GM12891 (cell line): ENCODE results near the gene FBL.

Source experiments
- DNase-seq: peaks from one replicate; pipeline ENCODE4 v3.0.0; 2011; ENCODE audit warnings: low spot score; ENCODE audit not compliant: insufficient read length
- FAIRE-seq: peaks from 2 replicates; lab custom pipeline; 2011; peaks lifted over from hg19 to GRCh38; lab: Jason Lieb, UNC
- PAX5 ChIP-seq: IDR thresholded peaks from 2 replicates; pipeline ENCODE4 v1.6.1; 2011; ENCODE audit warnings: low read length, moderate library complexity, mild to moderate bottlenecking; ENCODE audit not compliant: insufficient read depth, severe bottlenecking
- POLR2A ChIP-seq: IDR thresholded peaks from 2 replicates; pipeline ENCODE4 v1.6.1; 2011; ENCODE audit warnings: low read depth, low read length, control low read depth
- POLR2AphosphoS5 ChIP-seq: IDR thresholded peaks from 2 replicates; pipeline ENCODE4 v1.6.1; 2011; ENCODE audit warnings: low read depth, low read length, control low read depth
- POU2F2 ChIP-seq: IDR thresholded peaks from 2 replicates; pipeline ENCODE4 v1.6.1; 2011; ENCODE audit warnings: low read depth, mild to moderate bottlenecking, control low read depth, low read length, moderate library complexity
- SPI1 ChIP-seq: IDR thresholded peaks from 2 replicates; pipeline ENCODE4 v1.6.1; 2011; ENCODE audit warnings: low read depth, low read length, control low read depth
- TAF1 ChIP-seq: IDR thresholded peaks from 2 replicates; pipeline ENCODE4 v1.6.1; 2011; ENCODE audit warnings: low read depth, low read length, control low read depth

FBL gene

GRCh38 chr19:39867952-39868351 is 21.8 kb upstream of the FBL start:
- no peak for TF ChIP-seq POLR2A
- no peak for TF ChIP-seq POLR2AphosphoS5
- TF ChIP-seq POU2F2: no peak
- TF ChIP-seq SPI1: no peak
- no peak for TF ChIP-seq TAF1
- DNase-seq (no peak), FAIRE-seq (no peak)

- no peak for DNase-seq
- no peak for FAIRE-seq
- TF ChIP-seq SPI1 (no peak), POLR2AphosphoS5 (no peak), POU2F2 (no peak), TAF1 (no peak), PAX5 (no peak), POLR2A (no peak)
Observed at GRCh38 chr19:39867133-39867532, 21.0 kb upstream of the FBL start.

GRCh38 chr19:39865953-39866352 is 19.8 kb upstream of the FBL start:
- DNase-seq: no peak
- no peak for FAIRE-seq

GRCh38 chr19:39865186-39865585 is 19.0 kb upstream of the FBL start:
- no peak for FAIRE-seq
- DNase-seq: no peak
- TF ChIP-seq SPI1 (no peak), PAX5 (no peak), TAF1 (no peak), POLR2A (no peak), POU2F2 (no peak), POLR2AphosphoS5 (no peak)

More at GRCh38 chr19:39865953-39866352, 19.8 kb upstream of the FBL start:
- TF ChIP-seq PAX5: no peak
- no peak for TF ChIP-seq POLR2A
- no peak for TF ChIP-seq POU2F2
- no peak for TF ChIP-seq TAF1
- TF ChIP-seq SPI1: no peak
- no peak for TF ChIP-seq POLR2AphosphoS5

GRCh38 chr19:39864118-39864517 is 17.9 kb upstream of the FBL start:
- no peak for DNase-seq
- FAIRE-seq: no peak
- TF ChIP-seq POLR2AphosphoS5 (no peak), POU2F2 (no peak), PAX5 (no peak), SPI1 (no peak), TAF1 (no peak), POLR2A (no peak)

GRCh38 chr19:39858541-39858940 is 12.4 kb upstream of the FBL start:
- TF ChIP-seq SPI1 (no peak), TAF1 (no peak), PAX5 (no peak), POLR2AphosphoS5 (no peak), POLR2A (no peak), POU2F2 (no peak)
- FAIRE-seq (no peak), DNase-seq (no peak)

GRCh38 chr19:39852882-39853281 is 6.7 kb upstream of the FBL start:
- no peak for DNase-seq
- no peak for FAIRE-seq

GRCh38 chr19:39850892-39851291 is 4.7 kb upstream of the FBL start:
- DNase-seq: no peak
- FAIRE-seq: no peak
- no peak for TF ChIP-seq POLR2AphosphoS5
- no peak for TF ChIP-seq TAF1
- no peak for TF ChIP-seq PAX5
- no peak for TF ChIP-seq POU2F2
- no peak for TF ChIP-seq SPI1
- no peak for TF ChIP-seq POLR2A

More at GRCh38 chr19:39852882-39853281, 6.7 kb upstream of the FBL start:
- no peak for TF ChIP-seq POLR2A
- TF ChIP-seq TAF1: no peak
- TF ChIP-seq POLR2AphosphoS5: no peak
- TF ChIP-seq POU2F2: no peak
- TF ChIP-seq PAX5: no peak
- TF ChIP-seq SPI1: no peak

GRCh38 chr19:39848392-39848791 is 2.2 kb upstream of the FBL start:
- DNase-seq: no peak
- no peak for FAIRE-seq
- no peak for TF ChIP-seq POU2F2
- no peak for TF ChIP-seq POLR2AphosphoS5
- TF ChIP-seq SPI1: no peak

GRCh38 chr19:39847525-39847924 is 1.3 kb upstream of the FBL start:
- no peak for TF ChIP-seq POU2F2
- no peak for TF ChIP-seq POLR2AphosphoS5
- no peak for TF ChIP-seq PAX5
- no peak for TF ChIP-seq SPI1
- no peak for TF ChIP-seq POLR2A
- TF ChIP-seq TAF1: no peak
- DNase-seq (no peak), FAIRE-seq (no peak)

- DNase-seq (no peak), FAIRE-seq (peak; percentile 69)
- TF ChIP-seq POLR2AphosphoS5 (no peak), PAX5 (no peak), SPI1 (no peak), POU2F2 (no peak), TAF1 (no peak), POLR2A (no peak)
Observed at GRCh38 chr19:39846678-39847486, 703 bp upstream of the FBL start.

- TF ChIP-seq POU2F2 (no peak), POLR2A (no peak), PAX5 (no peak), POLR2AphosphoS5 (no peak), SPI1 (no peak), TAF1 (no peak)
- no peak for FAIRE-seq
- no peak for DNase-seq
Observed at GRCh38 chr19:39845584-39845932, 621 bp downstream of the FBL start.
